ENCODE data around the gene ADD3. TPM values are rescaled to one million over a fixed set of nuclear protein-coding genes. Genes with fewer than 3 reads are reported as not detected.

The ADD3 gene
- total RNA-seq, 1 experiment from 2014 or later = 32.4 TPM

DNA sequence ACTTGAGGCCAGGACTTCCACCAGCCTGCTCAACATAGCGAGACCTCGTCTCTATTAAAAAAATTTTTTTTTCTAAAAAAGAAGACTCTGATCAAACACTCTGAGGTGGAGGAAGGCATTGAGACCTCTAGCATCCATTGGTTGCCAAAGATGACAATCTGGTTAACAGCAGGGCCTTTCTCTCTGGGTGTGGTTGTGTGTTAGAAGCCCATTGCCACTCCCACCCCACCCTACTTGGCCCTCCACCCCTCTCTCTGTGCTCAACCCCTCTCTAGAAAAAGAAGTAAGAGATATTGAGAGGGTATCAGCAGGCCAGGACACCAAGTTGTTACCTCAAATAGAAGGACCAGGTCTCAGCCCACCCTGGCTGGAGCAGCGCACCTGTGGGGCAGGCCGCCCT is 142.3 kb downstream of the ADD3 start:
- no peaks in the 10 kb centered on the region for H3K4me1 ChIP-seq (ENCODE audit: control insufficient read depth, insufficient read depth, low read length)
- no peaks in the 10 kb centered on the region for H3K36me3 ChIP-seq (ENCODE audit: control insufficient read depth, insufficient read depth, low read length)
- no peak overlapping the region for H3K4me3 ChIP-seq (ENCODE audit: low read depth in 2 of 2, low read length in 2 of 2)
- intact Hi-C loops (cut with micrococcal nuclease; ENCODE audit: unreplicated experiment) (no loop called here), in situ Hi-C loops (cut with HindIII; ENCODE audit: low pct_unique_long_range_greater_than_20kb, low sequenced_read_pairs) (no loop called here)
- TF ChIP-seq SIN3A (IDR thresholded peaks at IDR 0.05; ENCODE audit: borderline replicate concordance, insufficient read depth, low read depth, low read length) = no peak
- TF ChIP-seq TCF7L2 (IDR thresholded peaks at IDR 0.05; ENCODE audit: low read depth, low read length) = no peak
- no peak for TF ChIP-seq POLR2AphosphoS5 (IDR thresholded peaks at IDR 0.05; ENCODE audit: low read depth, low read length)
- TF ChIP-seq, protein P1, sequence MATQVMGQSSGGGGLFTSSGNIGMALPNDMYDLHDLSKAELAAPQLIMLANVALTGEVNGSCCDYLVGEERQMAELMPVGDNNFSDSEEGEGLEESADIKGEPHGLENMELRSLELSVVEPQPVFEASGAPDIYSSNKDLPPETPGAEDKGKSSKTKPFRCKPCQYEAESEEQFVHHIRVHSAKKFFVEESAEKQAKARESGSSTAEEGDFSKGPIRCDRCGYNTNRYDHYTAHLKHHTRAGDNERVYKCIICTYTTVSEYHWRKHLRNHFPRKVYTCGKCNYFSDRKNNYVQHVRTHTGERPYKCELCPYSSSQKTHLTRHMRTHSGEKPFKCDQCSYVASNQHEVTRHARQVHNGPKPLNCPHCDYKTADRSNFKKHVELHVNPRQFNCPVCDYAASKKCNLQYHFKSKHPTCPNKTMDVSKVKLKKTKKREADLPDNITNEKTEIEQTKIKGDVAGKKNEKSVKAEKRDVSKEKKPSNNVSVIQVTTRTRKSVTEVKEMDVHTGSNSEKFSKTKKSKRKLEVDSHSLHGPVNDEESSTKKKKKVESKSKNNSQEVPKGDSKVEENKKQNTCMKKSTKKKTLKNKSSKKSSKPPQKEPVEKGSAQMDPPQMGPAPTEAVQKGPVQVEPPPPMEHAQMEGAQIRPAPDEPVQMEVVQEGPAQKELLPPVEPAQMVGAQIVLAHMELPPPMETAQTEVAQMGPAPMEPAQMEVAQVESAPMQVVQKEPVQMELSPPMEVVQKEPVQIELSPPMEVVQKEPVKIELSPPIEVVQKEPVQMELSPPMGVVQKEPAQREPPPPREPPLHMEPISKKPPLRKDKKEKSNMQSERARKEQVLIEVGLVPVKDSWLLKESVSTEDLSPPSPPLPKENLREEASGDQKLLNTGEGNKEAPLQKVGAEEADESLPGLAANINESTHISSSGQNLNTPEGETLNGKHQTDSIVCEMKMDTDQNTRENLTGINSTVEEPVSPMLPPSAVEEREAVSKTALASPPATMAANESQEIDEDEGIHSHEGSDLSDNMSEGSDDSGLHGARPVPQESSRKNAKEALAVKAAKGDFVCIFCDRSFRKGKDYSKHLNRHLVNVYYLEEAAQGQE (IDR thresholded peaks at IDR 0.05; ENCODE audit: insufficient read depth in 1 of 2, low read depth in 2 of 2, low read length in 1 of 2) = no peak
- TF ChIP-seq CTCF (IDR thresholded peaks at IDR 0.05) = no peak
- no TSS peak for BruUV-seq (replicated peaks)
- ATAC-seq (no peak), DNase-seq (ENCODE audit: low read depth, low spot score) (no peak)
- ChIA-PET POLR2A (interaction anchor here (0.5 kb wide), 1 partner anchor 121 kb away, joined by 3 read pairs; no protein-coding TSS in a partner anchor), CTCF (no interaction called here)
- H3K27me3 ChIP-seq (ENCODE audit: control insufficient read depth, insufficient read depth, low read length) = no peaks in the 10 kb centered on the region; the same call in 1 of the 2 replicates
- no peaks in the 10 kb centered on the region for H3K9me3 ChIP-seq (ENCODE audit: control insufficient read depth, insufficient read depth, low read depth, low read length)
- H3K27ac ChIP-seq (ENCODE audit: low read length) = no peak overlapping the region

DNA sequence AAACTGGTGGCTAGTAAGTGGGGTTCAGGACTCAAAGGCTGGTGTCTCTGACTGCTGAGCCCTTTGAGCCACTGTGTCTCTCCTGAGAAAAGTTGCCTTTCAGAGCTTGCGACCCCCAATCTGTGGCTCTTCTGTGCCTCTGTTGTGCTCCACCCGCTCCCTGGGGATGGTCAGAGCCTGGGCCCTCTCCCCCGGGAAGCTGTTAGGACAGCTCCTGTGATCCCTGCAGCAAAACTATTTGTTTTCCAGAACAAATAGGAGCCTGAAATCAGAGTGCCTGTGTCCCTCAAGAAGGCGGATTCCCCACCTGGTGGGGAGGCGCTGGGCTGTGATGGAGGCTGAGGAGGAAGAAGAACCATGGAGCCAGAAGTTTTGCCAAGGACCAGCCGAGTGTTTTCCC is 143.2 kb downstream of the ADD3 start:
- H3K4me1 ChIP-seq (ENCODE audit: control insufficient read depth, insufficient read depth, low read length) = no peaks in the 10 kb centered on the region
- no peak for ATAC-seq
- no peak for TF ChIP-seq CTCF (IDR thresholded peaks at IDR 0.05)
- TF ChIP-seq TCF7L2 (IDR thresholded peaks at IDR 0.05; ENCODE audit: low read depth, low read length) = no peak
- TF ChIP-seq SIN3A (IDR thresholded peaks at IDR 0.05; ENCODE audit: borderline replicate concordance, insufficient read depth, low read depth, low read length) = no peak
- no peak for TF ChIP-seq POLR2AphosphoS5 (IDR thresholded peaks at IDR 0.05; ENCODE audit: low read depth, low read length)
- TF ChIP-seq, protein P1 (IDR thresholded peaks at IDR 0.05; ENCODE audit: insufficient read depth in 1 of 2, low read depth in 2 of 2, low read length in 1 of 2) = no peak
- no TSS peak for BruUV-seq (replicated peaks)
- no peaks in the 10 kb centered on the region for H3K9me3 ChIP-seq (ENCODE audit: control insufficient read depth, insufficient read depth, low read depth, low read length)
- no peak overlapping the region for H3K27ac ChIP-seq (ENCODE audit: low read length)
- ChIA-PET POLR2A (no interaction called here), CTCF (no interaction called here)
- H3K36me3 ChIP-seq (ENCODE audit: control insufficient read depth, insufficient read depth, low read length) = no peaks in the 10 kb centered on the region
- H3K27me3 ChIP-seq (ENCODE audit: control insufficient read depth, insufficient read depth, low read length) = no peaks in the 10 kb centered on the region; the same call in 1 of the 2 replicates
- in situ Hi-C loops (cut with HindIII; ENCODE audit: low pct_unique_long_range_greater_than_20kb, low sequenced_read_pairs) (no loop called here), intact Hi-C loops (cut with micrococcal nuclease; ENCODE audit: unreplicated experiment) (no loop called here)
- DNase-seq (ENCODE audit: low read depth, low spot score) = no peak
- H3K4me3 ChIP-seq (ENCODE audit: low read depth in 2 of 2, low read length in 2 of 2) = no peak overlapping the region

Data from Panc1 (cell line).